HG02870 (cell line): ENCODE data around the gene COX5A.
"Not testable (repeated sequence)": the region's sequence is repeated elsewhere in the genome, so short reads cannot be mapped to it uniquely, and the experiment has no call there.

Experiments
- ATAC-seq: cut with Tn5 transposase; IDR thresholded peaks from one replicate; pipeline ENCODE4 v1.9.1; 2021; ENCODE audit warnings: mild to moderate bottlenecking, moderate library complexity; ENCODE audit not compliant: unreplicated experiment

The COX5A gene

GRCh38 chr15:74902295-74903075 lies 35.4 kb downstream of the COX5A start:
- no peak for ATAC-seq

DNA sequence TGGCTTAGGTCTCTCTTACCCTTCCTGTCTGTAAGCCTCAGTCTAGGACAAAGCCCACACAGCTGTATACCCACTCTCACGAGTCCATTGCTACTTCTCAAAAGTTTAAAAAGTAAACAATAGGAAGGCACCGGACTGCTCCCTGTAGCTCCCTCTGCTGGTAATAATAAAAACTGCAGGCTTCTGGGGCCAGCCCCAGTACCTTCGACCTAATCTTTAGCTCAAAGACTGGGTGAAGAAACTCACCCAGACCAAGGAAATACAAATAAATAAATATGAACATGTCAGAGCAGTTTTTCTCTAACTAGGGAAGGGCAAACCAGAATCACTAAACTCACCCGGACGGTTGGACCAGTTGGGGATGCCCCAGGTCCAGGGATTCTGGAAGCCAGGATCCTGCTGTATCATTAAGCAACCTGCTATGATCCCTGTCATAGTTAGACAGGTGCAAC lies 36.2 kb downstream of the COX5A start:
- no peak for ATAC-seq

- no peak for ATAC-seq
Observed at GRCh38 chr15:74897300-74897701, 40.6 kb downstream of the COX5A start.

DNA sequence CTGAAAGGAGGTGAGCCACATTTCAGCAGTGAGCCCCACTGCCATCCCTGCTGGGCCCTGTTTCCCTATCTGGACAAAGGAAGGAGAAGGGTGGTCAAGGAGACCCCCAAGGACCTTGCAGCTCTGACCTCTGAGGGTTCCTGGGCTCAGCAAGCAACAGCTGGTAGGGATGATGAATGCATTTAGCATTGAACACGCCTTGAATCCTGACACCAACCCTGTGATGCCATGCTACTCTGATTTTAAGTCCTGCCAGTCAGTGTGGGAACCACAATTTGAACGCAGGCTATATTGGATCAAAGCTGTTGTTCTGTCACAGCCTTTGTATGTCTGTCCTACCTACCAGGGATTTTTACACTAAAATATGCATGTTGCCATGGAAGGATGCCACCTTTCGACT lies 41.6 kb downstream of the COX5A start:
- ATAC-seq = no peak

DNA sequence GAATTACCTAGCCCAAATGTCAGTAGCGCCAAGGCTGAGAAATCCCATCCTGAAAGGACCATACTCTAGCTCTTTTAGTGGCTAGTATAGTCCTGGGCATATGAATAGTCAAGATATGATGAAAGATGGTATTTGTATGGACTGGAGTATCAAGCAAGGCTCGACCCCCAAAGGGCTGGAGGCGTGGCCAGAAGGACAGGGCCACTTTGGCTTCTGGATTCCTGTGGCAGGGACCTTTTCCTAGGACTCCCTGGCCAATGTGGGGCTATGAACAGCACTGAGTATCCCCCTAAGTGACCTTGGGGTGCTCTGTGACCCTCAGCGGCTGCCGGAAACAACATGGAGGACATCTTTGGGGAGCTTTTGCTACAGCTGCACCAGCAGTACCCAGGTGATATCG lies 42.0 kb downstream of the COX5A start:
- no peak for ATAC-seq

- ATAC-seq = not testable (repeated sequence)
Observed at GRCh38 chr15:74894383-74894782, 43.5 kb downstream of the COX5A start.

DNA sequence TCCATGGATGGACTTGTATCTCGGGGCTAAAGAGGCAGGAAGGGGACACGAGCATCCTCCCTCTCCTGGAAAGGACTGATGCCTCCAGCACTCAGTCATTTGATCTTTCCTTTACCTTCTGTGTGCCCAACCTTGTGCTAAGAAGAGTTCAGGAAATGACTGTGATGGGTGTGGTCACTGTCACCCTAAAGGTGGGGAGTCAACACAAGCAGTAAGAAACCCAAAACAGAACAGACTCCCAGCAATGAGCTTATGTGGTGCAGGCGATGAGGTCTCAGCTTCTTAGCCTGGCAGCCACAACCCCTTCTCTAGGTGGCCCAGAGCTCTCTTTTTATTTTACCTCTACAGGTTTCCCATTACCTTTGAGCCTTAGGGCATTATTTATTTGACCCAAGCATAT lies 44.2 kb downstream of the COX5A start:
- ATAC-seq = no peak

DNA sequence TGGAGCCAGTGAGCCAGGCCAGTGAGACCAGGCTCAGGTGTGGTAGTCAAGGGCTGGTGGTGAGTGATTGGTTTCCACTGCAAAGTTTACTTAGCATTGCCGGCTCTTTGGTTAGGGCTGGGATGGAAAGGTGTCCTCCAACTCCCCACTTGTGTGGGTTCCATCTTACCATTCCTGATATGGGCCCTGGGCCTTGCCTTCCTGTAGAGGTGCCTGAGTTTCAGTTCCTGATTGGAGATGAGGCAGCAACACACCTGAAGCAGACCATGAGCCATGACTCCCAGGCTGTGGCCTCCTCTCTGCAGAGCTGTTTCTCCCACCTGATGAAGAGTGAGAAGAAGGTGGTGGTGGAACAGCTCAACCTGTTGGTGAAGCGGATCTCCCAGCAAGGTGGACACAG lies 44.9 kb downstream of the COX5A start:
- no peak for ATAC-seq

- no peak for ATAC-seq
Observed at GRCh38 chr15:74892313-74892712, 45.6 kb downstream of the COX5A start.

DNA sequence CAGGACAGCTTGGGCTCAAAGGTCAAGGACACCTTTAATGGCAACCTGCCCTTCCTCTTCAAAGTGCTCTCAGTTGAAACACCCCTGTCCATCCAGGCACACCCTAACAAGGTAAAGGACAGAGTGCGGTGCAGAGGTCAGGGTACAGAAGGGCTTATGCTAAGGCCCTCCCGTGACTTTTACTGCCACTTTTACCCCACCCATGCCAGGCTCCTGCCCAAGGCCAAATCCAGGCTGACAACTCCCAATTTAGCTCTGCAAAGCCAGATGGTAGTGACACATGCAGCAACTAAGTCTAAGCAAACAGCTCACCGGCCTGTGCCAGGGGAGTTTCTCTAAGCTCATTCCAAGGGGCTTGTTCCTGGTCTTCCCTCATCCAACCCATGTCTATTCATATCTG lies 46.4 kb downstream of the COX5A start:
- no peak for ATAC-seq

GRCh38 chr15:74890665-74890960 lies 47.3 kb downstream of the COX5A start:
- no peak for ATAC-seq

DNA sequence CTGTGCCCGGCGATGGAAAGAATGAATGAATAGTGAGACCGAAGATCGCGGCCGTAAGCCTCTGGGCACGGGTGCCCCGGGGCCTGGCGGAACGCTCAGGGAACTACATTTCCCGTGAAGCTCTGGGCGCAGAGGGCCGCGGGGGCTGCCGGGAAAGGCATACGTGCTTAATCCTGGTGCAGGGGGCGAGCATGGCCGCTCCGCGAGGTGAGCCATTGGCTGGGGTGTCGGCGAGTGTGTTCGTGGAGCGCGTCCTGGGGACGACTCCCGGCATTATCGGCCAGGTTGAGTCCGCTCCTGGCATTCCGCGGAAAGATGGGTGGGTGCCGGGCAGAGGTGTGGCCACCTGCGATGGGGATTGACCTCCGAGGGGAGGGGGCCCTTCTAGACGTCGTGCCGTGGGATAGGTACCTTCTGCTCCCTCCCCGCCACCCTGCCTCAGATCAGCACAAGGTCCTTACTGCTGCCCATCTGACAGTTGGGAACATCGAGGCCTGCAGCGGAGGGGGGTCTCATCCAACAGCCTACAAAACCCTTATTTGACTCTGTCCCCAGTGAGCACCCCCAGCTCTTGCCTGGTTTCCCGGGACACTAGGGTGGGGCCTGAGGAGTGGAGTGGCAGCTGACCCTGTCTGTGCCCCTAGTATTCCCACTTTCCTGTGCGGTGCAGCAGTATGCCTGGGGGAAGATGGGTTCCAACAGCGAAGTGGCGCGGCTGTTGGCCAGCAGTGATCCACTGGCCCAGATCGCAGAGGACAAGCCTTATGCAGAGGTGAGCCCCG lies 47.8 kb downstream of the COX5A start, which contains the start of gene MPI:
Gene MPI, plus strand, starts transcription at position 160 of the 782 bp plus-strand sequence. Its CDS starts 32 bp downstream, at position 192.
- no peak for ATAC-seq

DNA sequence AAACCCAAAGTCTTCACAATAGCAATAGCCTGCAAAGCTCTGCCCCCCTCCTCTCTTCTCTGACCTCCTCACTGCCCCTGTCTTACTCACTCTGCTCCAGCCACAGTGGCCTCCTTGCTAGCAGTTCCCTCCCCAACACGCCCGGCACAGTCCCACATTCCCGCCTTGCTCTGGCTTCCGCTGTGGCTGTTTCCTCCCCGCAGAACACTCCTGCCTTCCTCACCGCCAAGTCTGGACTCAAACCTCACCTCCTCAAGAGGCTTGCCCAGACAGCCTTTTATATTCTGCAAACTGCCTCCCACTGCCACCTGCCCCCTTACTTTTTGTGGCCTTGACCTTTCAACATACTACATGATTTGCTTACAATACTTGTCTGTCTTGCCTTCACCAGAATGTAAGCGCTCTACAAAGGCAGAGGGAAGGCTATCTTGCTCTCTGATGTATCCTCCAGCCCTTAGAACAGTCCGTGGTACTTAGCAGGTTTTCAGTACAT lies 48.4 kb downstream of the COX5A start:
- ATAC-seq = no peak

- ATAC-seq = no peak
Observed at GRCh38 chr15:74888716-74889115, 49.2 kb downstream of the COX5A start.

DNA sequence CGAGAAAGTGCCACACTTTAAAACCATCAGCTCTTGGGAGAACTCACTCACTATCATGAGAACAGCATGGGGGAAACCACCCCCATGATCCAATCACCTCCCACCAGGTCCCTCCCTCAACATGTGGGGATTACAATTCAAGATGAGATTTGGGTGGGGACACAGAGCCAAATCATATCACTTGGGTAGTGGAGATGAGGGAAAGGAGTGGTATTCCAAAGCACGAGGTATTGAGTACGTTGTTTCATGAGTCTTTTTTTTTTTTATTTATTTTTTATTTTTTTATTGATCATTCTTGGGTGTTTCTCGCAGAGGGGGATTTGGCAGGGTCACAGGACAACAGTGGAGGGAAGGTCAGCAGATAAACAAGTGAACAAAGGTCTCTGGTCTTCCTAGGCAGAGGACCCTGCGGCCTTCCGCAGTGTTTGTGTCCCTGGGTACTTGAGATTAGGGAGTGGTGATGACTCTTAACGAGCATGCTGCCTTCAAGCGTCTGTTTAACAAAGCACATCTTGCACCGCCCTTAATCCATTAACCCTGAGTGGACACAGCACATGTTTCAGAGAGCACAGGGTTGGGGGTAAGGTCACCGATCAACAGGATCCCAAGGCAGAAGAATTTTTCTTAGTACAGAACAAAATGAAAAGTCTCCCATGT lies 50.2 kb downstream of the COX5A start:
- not testable (repeated sequence) for ATAC-seq

DNA sequence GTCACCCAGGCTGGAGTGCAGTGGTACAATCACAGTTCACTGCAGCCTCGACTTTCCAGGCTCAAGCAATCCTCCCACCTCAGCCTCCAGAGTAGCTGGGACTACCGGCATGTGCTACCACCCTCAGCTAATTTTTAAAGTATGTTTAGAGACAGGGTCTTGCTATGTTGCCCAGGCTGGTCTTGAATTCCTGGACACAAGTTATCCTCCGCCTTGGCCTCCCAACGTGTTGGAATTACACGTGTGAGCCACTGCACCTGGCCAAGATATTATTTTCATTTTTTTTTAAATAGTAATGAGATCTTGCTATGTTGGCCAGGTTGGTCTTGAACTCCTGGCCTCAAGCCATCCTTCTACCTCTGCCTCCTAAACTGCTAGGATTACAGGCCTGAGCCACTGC lies 52.4 kb downstream of the COX5A start:
- no peak for ATAC-seq

DNA sequence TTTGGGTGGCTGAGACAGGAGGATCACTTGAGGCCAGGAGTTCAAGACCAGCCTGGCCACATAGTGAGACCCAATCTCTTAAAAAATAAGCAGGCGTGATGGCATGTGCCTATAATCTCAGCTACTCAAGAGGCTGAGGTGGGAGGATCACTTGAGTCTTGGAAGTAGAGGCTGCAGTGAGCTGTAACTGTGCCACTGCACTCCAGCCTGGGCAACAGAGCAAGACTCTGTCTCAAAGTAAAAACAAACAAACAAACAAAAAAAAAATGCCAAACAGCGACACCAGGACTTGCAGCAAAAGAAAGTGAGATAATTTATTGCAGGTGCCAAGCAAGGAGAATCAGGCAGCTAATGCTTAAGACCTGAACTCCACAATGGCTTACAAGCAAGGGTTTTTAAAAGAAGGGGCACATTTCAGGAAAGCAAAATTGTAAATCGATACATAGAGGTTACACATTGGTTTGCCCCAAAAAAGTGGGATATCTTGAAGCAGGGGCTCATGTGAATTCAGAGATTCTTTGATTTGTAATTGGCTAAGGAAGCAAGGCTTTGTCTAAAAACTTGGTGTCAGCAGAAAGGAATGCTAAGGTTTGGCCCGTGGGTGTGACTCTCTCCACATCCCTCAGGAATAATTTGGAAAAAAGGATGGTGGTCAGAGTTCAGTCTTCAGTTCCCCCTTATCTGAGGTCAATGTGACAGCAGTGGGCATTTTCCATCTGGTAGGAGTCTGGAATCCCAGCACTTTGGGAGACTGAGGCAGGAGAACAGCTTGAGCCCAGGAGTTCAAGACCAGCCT lies 53.2 kb downstream of the COX5A start:
- ATAC-seq = no peak

DNA sequence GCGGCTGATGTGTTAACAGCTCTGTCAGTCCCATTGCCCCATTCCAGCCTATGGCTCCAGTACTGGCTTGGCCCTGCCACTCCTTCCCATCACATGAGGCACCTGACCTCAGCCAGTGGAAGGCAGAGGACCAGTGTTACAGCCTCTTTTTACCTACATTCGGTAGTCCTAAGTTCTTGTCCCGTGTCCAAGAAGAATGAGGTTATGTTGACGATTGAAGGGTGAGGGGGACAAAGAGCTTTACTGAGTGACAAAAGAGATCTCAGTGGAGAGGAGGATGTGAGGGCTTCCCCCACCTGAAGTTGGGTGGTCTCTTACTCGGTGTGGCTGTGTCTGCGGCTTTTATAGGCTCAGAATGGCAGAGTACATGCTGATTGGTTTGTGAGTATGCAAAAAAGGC lies 55.3 kb downstream of the COX5A start:
- no peak for ATAC-seq

GRCh38 chr15:74878273-74878672 lies 59.6 kb downstream of the COX5A start:
- no peak for ATAC-seq

- no peak for ATAC-seq
Observed at GRCh38 chr15:74873756-74874424, 64.0 kb downstream of the COX5A start.
